Mesothelial cell of epicardium (in vitro differentiated cells): ENCODE data around the gene CYBC1. TPM values are rescaled to one million over a fixed set of nuclear protein-coding genes. Genes with fewer than 3 reads are reported as not detected.

Source experiments
- DNase-seq, 2 experiments: peaks; one replicate each; pipeline ENCODE4 v3.0.0; 2021; ENCODE audit warnings: low spot score in 2 of 2; ENCODE audit not compliant: unreplicated experiment in 2 of 2
- H3K27ac Mint-ChIP-seq: 2 replicates; pipeline ENCODE4 v1.8.0; 2021; ENCODE audit warnings: mixed read lengths
- H3K27me3 Mint-ChIP-seq: 2 replicates; pipeline ENCODE4 v1.8.0; 2021; ENCODE audit warnings: low read depth, mixed read lengths
- H3K36me3 Mint-ChIP-seq: 2 replicates; pipeline ENCODE4 v1.8.0; 2021; ENCODE audit warnings: mixed read lengths
- H3K4me1 Mint-ChIP-seq: 2 replicates; pipeline ENCODE4 v1.8.0; 2021; ENCODE audit warnings: mixed read lengths
- H3K4me3 Mint-ChIP-seq: 2 replicates; pipeline ENCODE4 v1.8.0; 2021; ENCODE audit warnings: mild to moderate bottlenecking, moderate library complexity, mixed read lengths
- H3K9me3 Mint-ChIP-seq: 2 replicates; pipeline ENCODE4 v1.8.0; 2021; ENCODE audit warnings: mixed read lengths
- CTCF ChIP-seq: fragments of 200-600 bp; sonication (generic); IDR thresholded peaks from one replicate; pipeline ENCODE4 v1.5.0; 2021; ENCODE audit warnings: antibody characterized with exemption; ENCODE audit not compliant: unreplicated experiment
- total RNA-seq: library from RNA; stranded (reverse); gene quantifications from 3 replicates; pipeline ENCODE4 v1.2.1, GENCODE V29; 2021

Gene CYBC1
- total RNA-seq, 1 donor from 2014 or later = 86.7 TPM

GRCh38 chr17:82445542-82445941 lies 5.0 kb downstream of the CYBC1 start:
- Mint-ChIP-seq H3K4me3 (no peak overlapping the region), H3K36me3 (peaks cover 3% of the 10 kb centered on the region), H3K27ac (no peak overlapping the region), H3K9me3 (no peaks in the 10 kb centered on the region), H3K4me1 (peaks cover 7% of the 10 kb centered on the region), H3K27me3 (no peaks in the 10 kb centered on the region)
- DNase-seq = no peak
- no peak for TF ChIP-seq CTCF

- H3K27ac Mint-ChIP-seq = no peak overlapping the region
- TF ChIP-seq CTCF = no peak
These were observed 5.5 kb downstream of the CYBC1 start for GRCh38 chr17:82444941-82445521.

GRCh38 chr17:82444284-82444893 lies 6.2 kb downstream of the CYBC1 start:
- Mint-ChIP-seq H3K27me3 (no peaks in the 10 kb centered on the region), H3K4me3 (no peak overlapping the region), H3K9me3 (no peaks in the 10 kb centered on the region), H3K36me3 (peaks cover 3% of the 10 kb centered on the region), H3K27ac (no peak overlapping the region), H3K4me1 (peaks cover under 1% of the 10 kb centered on the region)
- TF ChIP-seq CTCF = no peak
- DNase-seq = no peak

More at GRCh38 chr17:82444941-82445521, 5.5 kb downstream of the CYBC1 start:
- H3K36me3 Mint-ChIP-seq = peaks cover 3% of the 10 kb centered on the region
- H3K9me3 Mint-ChIP-seq = no peaks in the 10 kb centered on the region
- no peak overlapping the region for H3K4me3 Mint-ChIP-seq
- DNase-seq = no peak
- H3K27me3 Mint-ChIP-seq = no peaks in the 10 kb centered on the region
- H3K4me1 Mint-ChIP-seq = peaks cover 6% of the 10 kb centered on the region

- Mint-ChIP-seq H3K27ac (no peak overlapping the region), H3K9me3 (no peaks in the 10 kb centered on the region), H3K4me1 (no peaks in the 10 kb centered on the region), H3K27me3 (no peaks in the 10 kb centered on the region), H3K36me3 (peaks cover 3% of the 10 kb centered on the region), H3K4me3 (no peak overlapping the region)
- TF ChIP-seq CTCF = no peak
- no peak for DNase-seq
These were observed 6.9 kb downstream of the CYBC1 start for GRCh38 chr17:82443465-82444283.

GRCh38 chr17:82442643-82443464 lies 7.7 kb downstream of the CYBC1 start:
- Mint-ChIP-seq H3K4me3 (no peak overlapping the region), H3K4me1 (no peaks in the 10 kb centered on the region), H3K9me3 (no peaks in the 10 kb centered on the region), H3K27me3 (no peaks in the 10 kb centered on the region), H3K27ac (no peak overlapping the region), H3K36me3 (peaks cover 3% of the 10 kb centered on the region)
- no peak for DNase-seq
- TF ChIP-seq CTCF = no peak
